Trophoblast cell (in vitro differentiated cells and primary cell): ENCODE data around the gene SCPEP1.

Experiments
- DNase-seq, 2 donors: peaks; one replicate each; pipeline ENCODE4 v3.0.0-alpha.2; 2016
- H2AFZ ChIP-seq: 2 replicates; pipeline ENCODE4 v1.6.1; 2013; ENCODE audit warnings: low read length, moderate library complexity, mild to moderate bottlenecking; ENCODE audit not compliant: insufficient read depth, poor library complexity
- H2AK5ac ChIP-seq: 2 replicates; pipeline ENCODE4 v1.6.1; 2013; ENCODE audit warnings: mild to moderate bottlenecking, low read length
- H2BK120ac ChIP-seq: 2 replicates; pipeline ENCODE4 v1.6.1; 2013; ENCODE audit warnings: low read length, mild to moderate bottlenecking, moderate library complexity; ENCODE audit not compliant: insufficient read depth, poor library complexity
- H2BK12ac ChIP-seq: 2 replicates; pipeline ENCODE4 v1.6.1; 2013; ENCODE audit warnings: mild to moderate bottlenecking, low read length, moderate library complexity
- H2BK5ac ChIP-seq: 2 replicates; pipeline ENCODE4 v1.6.1; 2013; ENCODE audit warnings: low read length, low read depth, moderate library complexity, mild to moderate bottlenecking; ENCODE audit not compliant: poor library complexity
- H3K14ac ChIP-seq: 2 replicates; pipeline ENCODE4 v1.6.1; 2013; ENCODE audit warnings: mild to moderate bottlenecking, low read length
- H3K18ac ChIP-seq: 2 replicates; pipeline ENCODE4 v1.6.1; 2013; ENCODE audit warnings: mild to moderate bottlenecking, low read length
- H3K23ac ChIP-seq: 2 replicates; pipeline ENCODE4 v1.6.1; 2013; ENCODE audit warnings: low read length
- H3K27ac ChIP-seq: 2 replicates; pipeline ENCODE4 v1.5.1; 2013; ENCODE audit warnings: low read depth, mild to moderate bottlenecking, inconsistent platforms, low read length, moderate library complexity
- H3K27me3 ChIP-seq: 2 replicates; pipeline ENCODE4 v1.6.1; 2013; ENCODE audit warnings: inconsistent platforms, mild to moderate bottlenecking, low read length, moderate library complexity; ENCODE audit not compliant: insufficient read depth
- H3K36me3 ChIP-seq, 2 experiments: 1 replicate in 1 of 2; 2 replicates in 1 of 2; pipeline ENCODE4 v1.6.1; 2013; ENCODE audit warnings: low read length in 2 of 2, mild to moderate bottlenecking in 2 of 2, moderate library complexity in 1 of 2; ENCODE audit not compliant: insufficient read depth in 2 of 2, control insufficient read depth in 1 of 2
- H3K4ac ChIP-seq: 2 replicates; pipeline ENCODE4 v1.6.1; 2013; ENCODE audit warnings: low read depth, mild to moderate bottlenecking, low read length, moderate library complexity
- H3K4me1 ChIP-seq, 2 experiments: 1 replicate in 1 of 2; 2 replicates in 1 of 2; pipeline ENCODE4 v1.6.1; 2013; ENCODE audit warnings: low read length in 2 of 2, mild to moderate bottlenecking in 2 of 2, moderate library complexity in 1 of 2; ENCODE audit not compliant: insufficient read depth in 2 of 2, control insufficient read depth in 1 of 2
- H3K4me2 ChIP-seq: 2 replicates; pipeline ENCODE4 v1.6.1; 2013; ENCODE audit warnings: inconsistent platforms, mild to moderate bottlenecking, low read length, moderate library complexity
- H3K4me3 ChIP-seq: 2 replicates; pipeline ENCODE4 v1.5.1; 2013; ENCODE audit warnings: mild to moderate bottlenecking, low read depth, low read length, inconsistent platforms
- H3K79me1 ChIP-seq: one replicate; pipeline ENCODE4 v1.6.1; 2013; ENCODE audit warnings: low read length
- H3K79me2 ChIP-seq: 2 replicates; pipeline ENCODE4 v1.6.1; 2013; ENCODE audit warnings: low read length, mild to moderate bottlenecking; ENCODE audit not compliant: control insufficient read depth, insufficient read depth, poor library complexity
- H3K9ac ChIP-seq: 2 replicates; pipeline ENCODE4 v1.6.1; 2013; ENCODE audit warnings: mild to moderate bottlenecking, low read length
- H3K9me3 ChIP-seq: 2 replicates; pipeline ENCODE4 v1.6.1; 2013; ENCODE audit warnings: low read depth, mild to moderate bottlenecking, control low read depth, inconsistent platforms, low read length; ENCODE audit not compliant: insufficient read depth
- H4K12ac ChIP-seq: 2 replicates; pipeline ENCODE4 v1.6.1; 2013; ENCODE audit warnings: low read depth, mild to moderate bottlenecking, low read length, moderate library complexity
- H4K8ac ChIP-seq: 2 replicates; pipeline ENCODE4 v1.6.1; 2013; ENCODE audit warnings: low read depth, mild to moderate bottlenecking, low read length, moderate library complexity
- H4K91ac ChIP-seq: one replicate; pipeline ENCODE4 v1.6.1; 2013; ENCODE audit warnings: low read depth, mild to moderate bottlenecking, low read length, moderate library complexity
- WGBS: extraction: QIAGEN DNeasy Blood & Tissue Kit; methylation state at CpG from one replicate; pipeline ENCODE4 v1.1.7; 2013; ENCODE audit warnings: missing lambda C conversion rate; ENCODE audit not compliant: insufficient read length, insufficient coverage; ENCODE audit errors: extremely low coverage; 5-methylcytosine and 5-hydroxymethylcytosine counted together

The SCPEP1 gene

DNA sequence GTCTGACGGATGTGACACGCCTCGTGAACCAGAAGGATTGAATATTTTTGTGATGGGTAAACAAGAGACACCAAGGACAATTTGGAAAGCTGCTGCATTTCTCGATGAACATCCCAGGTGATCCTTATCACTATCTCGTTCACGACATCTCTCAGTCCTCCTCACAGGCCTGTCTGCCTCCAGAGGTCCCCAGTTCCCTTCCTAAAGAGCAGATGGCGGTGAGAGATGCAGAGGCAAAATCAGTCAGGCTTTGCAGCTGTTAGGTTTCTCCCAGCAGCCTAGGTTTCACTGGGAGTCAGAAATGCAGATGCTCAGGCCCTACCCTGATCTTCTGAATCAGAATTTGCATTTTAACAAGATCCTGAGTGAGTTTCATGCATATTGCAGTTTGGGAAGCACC lies 23.6 kb downstream of the SCPEP1 start:
- DNase-seq = no peak
- Histone ChIP-seq H3K4me1 (peaks cover 0 to 3% of the 10 kb centered on the region in 2 experiments), H2BK120ac (no peak overlapping the region), H3K27me3 (no peaks in the 10 kb centered on the region), H3K23ac (no peak overlapping the region), H3K14ac (no peak overlapping the region), H2AK5ac (no peak overlapping the region), H2AFZ (no peak overlapping the region), H4K91ac (no peak overlapping the region), H3K79me2 (no peaks in the 10 kb centered on the region), H2BK5ac (no peak overlapping the region), H3K27ac (no peak overlapping the region), H3K4me3 (no peak overlapping the region), H4K8ac (no peak overlapping the region), H3K36me3 (peaks cover 4 to 8% of the 10 kb centered on the region in 2 experiments), H3K9ac (no peak overlapping the region), H3K4me2 (no peak overlapping the region), H3K4ac (no peak overlapping the region), H2BK12ac (no peak overlapping the region), H3K18ac (no peak overlapping the region), H3K79me1 (no peaks in the 10 kb centered on the region), H4K12ac (no peak overlapping the region), H3K9me3 (no peaks in the 10 kb centered on the region)
- WGBS = no CpG with 5 or more reads among the region's 7 CpGs

- Histone ChIP-seq H3K9ac (no peak overlapping the region), H4K8ac (no peak overlapping the region), H3K4me2 (no peak overlapping the region), H4K91ac (no peak overlapping the region), H3K4me3 (no peak overlapping the region), H4K12ac (no peak overlapping the region), H2AK5ac (no peak overlapping the region), H3K4ac (no peak overlapping the region), H3K9me3 (no peaks in the 10 kb centered on the region), H3K4me1 (peaks cover 0 to 3% of the 10 kb centered on the region in 2 experiments), H3K36me3 (peaks cover 4 to 8% of the 10 kb centered on the region in 2 experiments), H3K27me3 (no peaks in the 10 kb centered on the region), H2AFZ (no peak overlapping the region), H3K18ac (no peak overlapping the region), H2BK5ac (no peak overlapping the region), H2BK120ac (no peak overlapping the region), H3K23ac (no peak overlapping the region), H3K79me1 (no peaks in the 10 kb centered on the region), H3K79me2 (no peaks in the 10 kb centered on the region), H3K27ac (no peak overlapping the region), H2BK12ac (no peak overlapping the region), H3K14ac (no peak overlapping the region)
- WGBS = no CpG with 5 or more reads among the region's 5 CpGs
- no peak for DNase-seq
Measured at GRCh38 chr17:57002904-57003303, 25.0 kb downstream of the SCPEP1 start.

- Histone ChIP-seq H3K79me1 (no peaks in the 10 kb centered on the region), H3K18ac (no peak overlapping the region), H3K4me3 (no peak overlapping the region), H4K12ac (no peak overlapping the region), H3K4me2 (no peak overlapping the region), H4K8ac (no peak overlapping the region), H3K27me3 (no peaks in the 10 kb centered on the region), H3K9ac (no peak overlapping the region), H4K91ac (no peak overlapping the region), H3K79me2 (no peaks in the 10 kb centered on the region), H2AFZ (no peak overlapping the region), H2BK120ac (no peak overlapping the region), H2BK12ac (no peak overlapping the region), H3K14ac (no peak overlapping the region), H3K4me1 (peaks cover 0 to 3% of the 10 kb centered on the region in 2 experiments), H3K4ac (no peak overlapping the region), H3K27ac (no peak overlapping the region), H3K9me3 (no peaks in the 10 kb centered on the region), H3K23ac (no peak overlapping the region), H3K36me3 (peaks cover 4 to 8% of the 10 kb centered on the region in 2 experiments), H2BK5ac (no peak overlapping the region), H2AK5ac (no peak overlapping the region)
- WGBS = no CpG with 5 or more reads among the region's 8 CpGs
- DNase-seq = peak in 1 of 2 donors; percentile 11
Measured at GRCh38 chr17:57004944-57005579, 27.1 kb downstream of the SCPEP1 start.

- Histone ChIP-seq H3K14ac (no peak overlapping the region), H2BK120ac (no peak overlapping the region), H4K8ac (no peak overlapping the region), H2AK5ac (no peak overlapping the region), H3K9me3 (no peaks in the 10 kb centered on the region), H3K79me1 (no peaks in the 10 kb centered on the region), H3K23ac (no peak overlapping the region), H2BK5ac (no peak overlapping the region), H4K12ac (no peak overlapping the region), H4K91ac (no peak overlapping the region), H3K4ac (no peak overlapping the region), H3K79me2 (no peaks in the 10 kb centered on the region), H2BK12ac (no peak overlapping the region), H3K9ac (no peak overlapping the region), H3K27me3 (no peaks in the 10 kb centered on the region), H3K18ac (no peak overlapping the region), H3K4me1 (peaks cover 0 to 3% of the 10 kb centered on the region in 2 experiments), H2AFZ (no peak overlapping the region), H3K36me3 (peaks cover 0 to 3% of the 10 kb centered on the region in 2 experiments), H3K4me3 (no peak overlapping the region), H3K4me2 (no peak overlapping the region), H3K27ac (no peak overlapping the region)
- WGBS = no CpG with 5 or more reads among the region's 2 CpGs
- no peak for DNase-seq
Measured at GRCh38 chr17:57006040-57006439, 28.1 kb downstream of the SCPEP1 start.
